Suprapubic skin (tissue), 4 donors: Measurements from ENCODE around the gene TPSB2. TPM values are rescaled to one million over a fixed set of nuclear protein-coding genes. Genes with fewer than 3 reads are reported as not detected.

ENCODE experiments used
- DNase-seq, 2 donors: peaks; one replicate each; pipeline ENCODE4 v3.0.0-alpha.2; 2019; ENCODE audit warnings: low spot score in 2 of 2
- H3K27ac ChIP-seq: fragments of 200-600 bp; sonication (generic); one replicate; pipeline ENCODE4 v1.5.1; 2019
- H3K27me3 ChIP-seq: fragments of 200-600 bp; sonication (generic); one replicate; pipeline ENCODE4 v1.5.1; 2019
- H3K36me3 ChIP-seq: fragments of 200-600 bp; sonication (generic); one replicate; pipeline ENCODE4 v1.5.1; 2019
- H3K4me1 ChIP-seq: fragments of 200-600 bp; sonication (generic); one replicate; pipeline ENCODE4 v1.5.1; 2019
- H3K4me3 ChIP-seq: fragments of 200-600 bp; sonication (generic); one replicate; pipeline ENCODE4 v1.5.1; 2019; ENCODE audit warnings: mild to moderate bottlenecking
- H3K9me3 ChIP-seq: fragments of 200-600 bp; sonication (generic); one replicate; pipeline ENCODE4 v1.5.1; 2019
- CTCF ChIP-seq, 2 donors: fragments of 200-600 bp in 1 of 2; fragments of 450-650 bp in 1 of 2; sonication (generic) in 1 of 2; IDR thresholded peaks; one replicate each; pipeline ENCODE4 v1.5.1; 2016 to 2019; ENCODE audit warnings: antibody characterized with exemption in 2 of 2, mild to moderate bottlenecking in 1 of 2, moderate library complexity in 1 of 2
- EP300 ChIP-seq: sonication (generic); formaldehyde crosslinking; IDR thresholded peaks from one replicate; pipeline ENCODE4 v1.6.1; 2017; ENCODE audit warnings: antibody characterized with exemption
- POLR2A ChIP-seq, 2 donors: fragments of 450-650 bp; IDR thresholded peaks; one replicate each; pipeline ENCODE4 v1.6.1; 2017; ENCODE audit warnings: antibody characterized with exemption in 2 of 2, mild to moderate bottlenecking in 2 of 2, moderate library complexity in 2 of 2
- POLR2AphosphoS5 ChIP-seq, 3 donors: sonication (generic); formaldehyde crosslinking; IDR thresholded peaks; one replicate each; pipeline ENCODE4 v1.6.1; 2017; ENCODE audit warnings: antibody characterized with exemption in 3 of 3
- WGBS: methylation state at CpG from one replicate; pipeline ENCODE4 v1.1.5; 2018; 5-methylcytosine and 5-hydroxymethylcytosine counted together
- total RNA-seq, 4 donors: library from RNA; depleted of rRNA; stranded (reverse); fragments of >200 nt; gene quantifications; one replicate each; pipeline ENCODE4 v1.1.0, GENCODE V29; 2016

TPSB2 gene
- total RNA-seq, 4 donors from 2014 or later, result 13.0 to 36.9 (median 22.5) TPM

GRCh38 chr16:1206326-1206725 is 23.7 kb downstream of the TPSB2 start:
- no peaks in the 10 kb centered on the region for H3K4me1 ChIP-seq
- H3K27me3 ChIP-seq, result peaks cover 33% of the 10 kb centered on the region
- peaks cover 4% of the 10 kb centered on the region for H3K36me3 ChIP-seq
- no peak overlapping the region for H3K27ac ChIP-seq
- DNase-seq, result no peak
- 75% methylated on average over 5 of the region's 9 CpGs for WGBS
- no peak for TF ChIP-seq POLR2AphosphoS5 (IDR thresholded peaks at IDR 0.05)
- no peak for TF ChIP-seq EP300
- TF ChIP-seq CTCF (IDR thresholded peaks at IDR 0.05), result no peak
- no peak for TF ChIP-seq POLR2A (IDR thresholded peaks at IDR 0.05)
- no peak overlapping the region for H3K4me3 ChIP-seq
- no peaks in the 10 kb centered on the region for H3K9me3 ChIP-seq

- 93% methylated on average over 6 of the region's 21 CpGs for WGBS
- peaks cover 29% of the 10 kb centered on the region for H3K27me3 ChIP-seq
- H3K9me3 ChIP-seq, result no peaks in the 10 kb centered on the region
- no peak for DNase-seq
- H3K27ac ChIP-seq, result no peak overlapping the region
- TF ChIP-seq EP300 (no peak), POLR2AphosphoS5 (IDR thresholded peaks at IDR 0.05) (no peak), POLR2A (IDR thresholded peaks at IDR 0.05) (no peak), CTCF (IDR thresholded peaks at IDR 0.05) (no peak)
- H3K4me1 ChIP-seq, result no peaks in the 10 kb centered on the region
- H3K4me3 ChIP-seq, result no peak overlapping the region
- H3K36me3 ChIP-seq, result no peaks in the 10 kb centered on the region
These were observed 25.1 kb downstream of the TPSB2 start for GRCh38 chr16:1204933-1205332.

GRCh38 chr16:1202274-1202673 is 27.7 kb downstream of the TPSB2 start:
- Histone ChIP-seq H3K9me3 (no peaks in the 10 kb centered on the region), H3K27me3 (peaks cover 21% of the 10 kb centered on the region), H3K36me3 (no peaks in the 10 kb centered on the region), H3K27ac (no peak overlapping the region), H3K4me1 (no peaks in the 10 kb centered on the region), H3K4me3 (no peak overlapping the region)
- TF ChIP-seq POLR2AphosphoS5 (IDR thresholded peaks at IDR 0.05), result no peak
- no peak for TF ChIP-seq CTCF (IDR thresholded peaks at IDR 0.05)
- TF ChIP-seq EP300, result no peak
- no peak for TF ChIP-seq POLR2A (IDR thresholded peaks at IDR 0.05)
- 89% methylated on average over 5 of the region's 18 CpGs for WGBS
- DNase-seq, result no peak

- Histone ChIP-seq H3K4me3 (no peak overlapping the region), H3K36me3 (no peaks in the 10 kb centered on the region), H3K27me3 (peaks cover 21% of the 10 kb centered on the region), H3K9me3 (no peaks in the 10 kb centered on the region), H3K27ac (no peak overlapping the region), H3K4me1 (no peaks in the 10 kb centered on the region)
- 90% methylated on average over 4 of the region's 25 CpGs for WGBS
- TF ChIP-seq POLR2A (IDR thresholded peaks at IDR 0.05) (no peak), EP300 (no peak), CTCF (IDR thresholded peaks at IDR 0.05) (no peak), POLR2AphosphoS5 (IDR thresholded peaks at IDR 0.05) (no peak)
- DNase-seq, result no peak
These were observed 28.5 kb downstream of the TPSB2 start for GRCh38 chr16:1201444-1201843.

- H3K27ac ChIP-seq, result no peak overlapping the region
These were observed 29.9 kb downstream of the TPSB2 start for GRCh38 chr16:1200014-1200627.

More at GRCh38 chr16:1200014-1200627, 29.9 kb downstream of the TPSB2 start:
- TF ChIP-seq POLR2A (IDR thresholded peaks at IDR 0.05) (no peak), EP300 (no peak)
- Histone ChIP-seq H3K36me3 (no peaks in the 10 kb centered on the region), H3K4me1 (no peaks in the 10 kb centered on the region), H3K27me3 (peaks cover 20% of the 10 kb centered on the region), H3K4me3 (no peak overlapping the region), H3K9me3 (no peaks in the 10 kb centered on the region)
- whole genome bisulfite sequencing, result 89% methylated on average over 23 of the region's 38 CpGs
- DNase-seq, result no peak
